Globus pallidus (tissue), 1 donor: ENCODE results near the gene HOXA10.

Experiments used
- DNase-seq: peaks from one replicate; pipeline ENCODE4 v3.0.0-alpha.2; 2015; ENCODE audit warnings: low spot score

HOXA10 gene

GRCh38 chr7:27173956-27174873 is at the start of gene HOXA10:
Gene HOXA10, minus strand, starts transcription at chr7:27174320. Its CDS starts 14 bp downstream, at chr7:27174306.
- DNase-seq: no peak

GRCh38 chr7:27221201-27221797 is 47.2 kb upstream of the HOXA10 start:
- DNase-seq: no peak

DNA sequence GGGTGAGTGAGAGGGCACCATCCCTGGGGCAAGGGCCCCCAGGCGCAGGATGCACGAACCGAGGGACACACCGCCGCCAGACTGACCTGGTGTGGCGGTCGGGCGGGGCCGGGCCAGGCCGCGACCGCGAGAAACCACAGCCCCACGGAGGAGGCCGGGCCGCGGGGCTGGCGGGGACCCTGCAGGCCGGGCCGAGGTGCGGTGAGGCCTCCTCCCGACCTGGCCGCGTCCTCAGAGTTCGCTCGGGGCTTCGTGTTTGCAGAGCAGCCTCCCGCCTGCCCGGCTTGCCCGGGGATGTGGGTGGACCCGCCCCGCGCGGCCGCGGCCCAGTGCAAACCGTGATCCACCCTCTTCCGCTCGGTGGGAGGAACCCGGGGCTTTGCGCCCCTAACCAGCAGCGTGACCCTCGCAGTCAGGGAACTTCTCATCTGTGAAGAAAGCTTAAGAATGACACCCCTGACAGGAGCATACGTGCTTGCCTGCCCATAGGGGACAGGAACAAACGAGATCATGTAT is 46.4 kb upstream of the HOXA10 start:
- DNase-seq: no peak

DNA sequence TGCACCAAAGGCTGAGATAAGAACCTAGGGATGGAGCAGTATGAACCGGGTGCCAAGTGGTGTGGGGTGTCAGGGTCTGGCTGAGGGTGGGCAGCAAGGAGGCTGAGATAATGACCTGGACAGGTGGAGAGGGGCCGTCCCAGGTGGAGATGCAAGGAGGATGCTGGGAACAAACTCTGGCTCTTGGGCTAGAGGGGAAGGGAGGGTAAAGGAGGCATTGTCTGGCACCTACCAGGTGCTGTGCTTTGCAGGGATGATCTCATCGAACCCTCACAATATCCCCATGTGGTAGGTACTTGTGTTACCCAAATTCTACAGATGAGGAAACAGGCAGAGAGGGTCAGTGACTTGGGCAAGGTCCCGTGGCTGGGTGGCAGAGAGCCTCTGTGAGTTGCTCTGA is 45.7 kb upstream of the HOXA10 start:
- DNase-seq: no peak

DNA sequence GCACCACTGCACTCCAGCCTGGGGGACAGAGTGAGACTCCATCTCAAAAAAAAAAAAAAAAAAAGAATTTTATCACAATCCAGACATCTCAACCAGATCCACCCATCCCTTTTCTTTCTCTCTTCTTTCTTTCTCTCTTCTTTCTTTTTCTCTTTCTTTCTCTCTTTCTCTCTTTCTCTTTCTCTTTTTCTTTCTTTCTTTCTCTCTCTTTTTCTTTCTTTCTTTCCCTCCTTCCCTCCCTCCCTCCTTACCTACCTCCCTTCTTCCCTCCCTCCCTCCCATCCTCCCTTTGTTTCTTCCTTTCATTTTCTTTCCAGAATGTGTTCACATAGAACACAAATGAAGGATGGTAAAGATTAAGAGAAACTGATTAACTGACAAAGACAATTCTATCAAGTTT is 43.8 kb upstream of the HOXA10 start:
- no peak for DNase-seq

GRCh38 chr7:27215356-27215755 is 41.2 kb upstream of the HOXA10 start:
- DNase-seq: no peak

DNA sequence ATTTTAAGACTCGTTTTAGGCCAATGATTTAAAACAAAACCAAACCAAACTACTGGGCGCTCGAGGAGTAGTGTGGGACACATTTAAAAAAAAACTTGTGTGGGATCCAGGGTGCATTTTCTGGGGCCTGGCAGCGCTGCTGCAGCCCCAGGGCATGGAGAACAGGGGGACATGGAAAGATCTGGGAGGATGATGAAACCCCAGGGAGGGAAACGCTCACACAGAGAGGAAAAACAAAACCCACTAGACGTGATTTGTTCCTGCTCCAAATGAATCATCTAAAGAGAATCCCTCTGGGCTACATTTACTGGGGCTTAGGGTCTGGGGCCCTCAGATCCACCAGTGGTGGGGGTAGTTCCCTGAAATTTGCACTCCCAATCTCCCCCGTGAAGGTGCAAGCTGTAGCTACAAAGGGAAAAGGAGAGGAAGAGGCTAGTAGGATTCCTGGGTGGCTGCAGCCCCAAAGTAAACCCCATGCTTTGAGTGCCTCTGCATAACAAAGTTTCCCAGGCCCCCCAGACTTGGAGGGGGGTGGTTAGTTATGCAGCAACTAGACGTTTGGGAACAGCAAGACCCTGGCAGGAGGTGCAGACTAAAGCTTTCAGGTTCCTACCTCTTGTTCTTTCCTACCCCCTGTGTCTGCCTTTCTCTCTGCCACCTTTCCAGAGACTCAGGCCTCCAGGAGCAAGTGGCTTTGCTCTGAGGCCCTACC is 40.3 kb upstream of the HOXA10 start:
- DNase-seq: no peak

GRCh38 chr7:27213433-27214238 is 39.5 kb upstream of the HOXA10 start:
- DNase-seq: no peak

GRCh38 chr7:27212497-27213432 is 38.6 kb upstream of the HOXA10 start:
- DNase-seq: no peak

DNA sequence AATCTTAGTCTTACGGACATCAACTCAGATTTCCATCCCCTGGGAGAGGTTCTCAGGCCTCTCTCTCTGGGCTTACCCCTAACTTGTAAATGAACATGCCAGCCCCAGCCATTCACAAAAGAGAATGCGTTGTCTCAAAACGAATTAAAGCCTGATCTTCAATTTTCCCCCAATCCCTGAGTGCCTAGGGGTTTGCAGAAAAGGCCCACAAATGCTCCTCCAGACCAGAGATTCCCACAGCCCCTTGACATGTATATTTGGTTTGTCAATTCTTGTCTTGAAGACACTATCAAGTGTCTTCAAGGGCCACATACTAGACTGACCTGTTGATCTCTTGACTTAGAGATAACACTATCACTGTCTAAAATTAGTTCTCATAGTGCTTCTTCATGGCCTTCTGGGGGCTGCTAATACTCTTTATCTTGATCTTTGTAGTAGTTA is 37.7 kb upstream of the HOXA10 start:
- no peak for DNase-seq

GRCh38 chr7:27211084-27211446 is 36.9 kb upstream of the HOXA10 start:
- DNase-seq: no peak

- DNase-seq: no peak
These were observed 36.4 kb upstream of the HOXA10 start for GRCh38 chr7:27210441-27211083.

DNA sequence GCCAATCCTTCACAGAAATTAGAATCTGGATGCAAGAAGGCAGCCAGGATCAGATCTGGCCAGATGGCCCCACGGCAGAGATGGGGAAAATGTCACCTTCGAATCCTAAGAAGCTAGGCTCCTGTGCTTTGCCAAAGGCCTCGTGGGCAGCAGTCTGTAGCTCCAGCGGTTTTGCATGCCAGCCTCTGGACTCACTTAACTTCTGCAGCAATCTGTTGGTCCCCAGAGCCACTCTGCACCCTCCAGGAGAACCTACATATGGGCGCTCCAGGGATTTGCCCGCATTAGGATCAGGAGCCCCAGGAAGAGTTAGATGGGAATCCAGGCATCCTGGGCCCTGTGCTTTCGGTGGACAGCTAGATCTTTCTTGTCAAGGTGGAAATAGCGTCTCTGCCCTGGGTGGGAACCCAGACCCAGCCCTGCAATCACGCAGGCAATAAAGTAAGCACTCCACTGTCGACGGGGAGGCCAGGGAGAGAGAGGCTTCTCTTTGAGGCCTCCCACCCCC is 35.9 kb upstream of the HOXA10 start:
- no peak for DNase-seq

- no peak for DNase-seq
These were observed 34.9 kb upstream of the HOXA10 start for GRCh38 chr7:27208998-27209397.

GRCh38 chr7:27207348-27207985 is 33.3 kb upstream of the HOXA10 start:
- DNase-seq: no peak

- no peak for DNase-seq
These were observed 31.5 kb upstream of the HOXA10 start for GRCh38 chr7:27205325-27206280.

- no peak for DNase-seq
These were observed 30.8 kb upstream of the HOXA10 start for GRCh38 chr7:27204851-27205322.

- DNase-seq: no peak
These were observed 30.0 kb upstream of the HOXA10 start for GRCh38 chr7:27203964-27204594.
